GM19452 (cell line): ENCODE measurements around the gene PGBD4.
A peak's percentile ranks its signal among the peaks of the same experiment; 100 is the strongest.

Experiments
- ATAC-seq: cut with Tn5 transposase; IDR thresholded peaks from one replicate; pipeline ENCODE4 v1.9.1; 2021; ENCODE audit not compliant: unreplicated experiment

Gene PGBD4

GRCh38 chr15:34101366-34102174 is at the start of gene PGBD4, which contains the start of gene EMC7:
PGBD4 (plus strand) TSS chr15:34102083; CDS start chr15:34102532, 449 bp downstream.
EMC7 (minus strand) TSS chr15:34101862; CDS start chr15:34101839, 23 bp downstream.
- ATAC-seq, result peak; percentile 99

- ATAC-seq, result no peak
Observed at GRCh38 chr15:34054081-34054707, 47.7 kb upstream of the PGBD4 start.

DNA sequence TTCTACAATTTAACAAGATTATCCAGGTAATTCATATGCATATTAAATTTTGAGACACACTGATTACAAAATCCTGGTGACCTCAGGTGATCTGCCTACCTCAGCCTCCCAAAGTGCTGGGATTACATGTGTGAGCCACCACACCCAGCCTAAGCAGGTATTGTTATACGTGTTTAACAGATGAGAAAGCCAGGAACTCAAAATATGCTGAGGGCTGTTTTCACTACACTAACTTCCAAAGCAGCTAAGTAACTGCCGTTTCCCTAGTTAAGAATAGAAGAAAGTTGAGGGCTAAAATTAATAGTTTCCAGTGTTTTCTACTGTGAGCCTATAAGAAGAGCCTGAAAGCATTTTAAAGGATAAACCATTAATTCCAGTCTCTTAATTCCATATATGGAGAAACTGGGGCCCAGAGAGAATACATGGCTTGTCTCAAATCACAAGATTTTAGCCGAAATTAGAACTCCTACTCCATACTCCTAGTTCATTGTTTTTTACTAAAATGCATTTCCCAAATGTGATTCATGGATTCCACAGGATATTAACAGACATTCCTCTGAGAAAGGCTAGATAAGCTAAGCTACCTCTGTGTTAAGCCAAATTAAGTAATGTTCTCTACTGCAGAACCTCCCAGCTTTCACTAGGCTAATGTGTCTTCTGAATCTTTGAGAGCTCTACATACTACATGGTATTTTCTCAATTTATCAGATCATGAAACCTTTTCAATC is 45.9 kb upstream of the PGBD4 start:
- ATAC-seq, result no peak

DNA sequence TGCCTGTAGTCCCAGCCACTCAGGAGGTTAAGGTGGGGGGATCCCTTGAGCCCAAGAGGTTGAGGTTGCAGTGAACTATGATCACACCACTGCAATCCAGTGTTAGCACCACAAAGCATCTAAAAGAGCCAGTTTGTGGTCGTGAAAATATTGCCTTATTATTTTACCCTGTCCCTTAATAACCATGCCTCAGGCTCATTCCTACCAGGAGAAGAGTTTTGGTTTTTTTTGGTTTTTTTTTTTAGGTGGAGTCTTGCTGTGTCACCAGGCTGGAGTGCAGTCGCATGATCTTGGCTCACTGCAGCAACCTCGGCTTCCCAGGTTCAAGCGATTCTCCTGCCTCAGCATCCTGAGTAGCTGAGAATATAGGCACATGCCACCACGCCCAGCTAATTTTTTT is 45.0 kb upstream of the PGBD4 start:
- no peak for ATAC-seq

DNA sequence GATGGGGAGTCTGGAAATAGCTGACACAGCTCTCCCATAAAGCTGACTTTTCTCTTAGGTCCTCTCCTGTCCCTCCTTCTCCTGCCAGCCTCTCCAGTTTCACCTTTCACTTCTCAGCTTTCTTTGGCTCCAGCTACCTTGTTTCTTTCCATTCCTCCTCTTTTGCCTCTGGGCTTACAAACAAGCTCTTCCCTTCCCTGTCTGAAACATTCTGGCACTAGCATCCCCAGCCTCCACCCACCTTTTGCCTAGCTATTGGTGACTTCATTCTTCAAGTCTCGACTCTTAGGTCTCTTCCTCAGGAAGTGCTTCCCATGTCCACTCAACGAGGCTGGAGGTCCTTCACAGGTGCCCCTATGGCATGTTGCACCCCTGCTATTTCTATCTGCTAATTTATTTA is 42.4 kb upstream of the PGBD4 start:
- ATAC-seq, result no peak

DNA sequence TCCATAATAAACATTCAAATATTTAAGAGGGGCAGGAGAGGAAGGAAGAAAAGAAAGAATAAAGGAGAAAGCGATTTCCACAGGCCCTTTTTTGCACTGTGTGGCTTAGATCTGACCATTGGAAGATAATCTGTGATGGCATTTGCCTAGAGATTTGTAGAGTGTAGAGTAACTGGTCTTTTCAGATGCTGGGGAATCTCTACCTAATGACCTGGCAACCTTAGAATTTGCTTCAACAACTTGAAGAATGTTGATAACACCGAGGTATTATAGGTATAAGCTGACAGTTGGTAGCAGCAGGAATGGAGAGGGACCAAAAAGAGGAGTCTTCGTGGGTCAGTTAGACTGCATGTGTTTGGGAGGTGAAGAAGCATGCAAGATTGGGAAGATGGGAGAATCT is 41.9 kb upstream of the PGBD4 start:
- ATAC-seq, result no peak

DNA sequence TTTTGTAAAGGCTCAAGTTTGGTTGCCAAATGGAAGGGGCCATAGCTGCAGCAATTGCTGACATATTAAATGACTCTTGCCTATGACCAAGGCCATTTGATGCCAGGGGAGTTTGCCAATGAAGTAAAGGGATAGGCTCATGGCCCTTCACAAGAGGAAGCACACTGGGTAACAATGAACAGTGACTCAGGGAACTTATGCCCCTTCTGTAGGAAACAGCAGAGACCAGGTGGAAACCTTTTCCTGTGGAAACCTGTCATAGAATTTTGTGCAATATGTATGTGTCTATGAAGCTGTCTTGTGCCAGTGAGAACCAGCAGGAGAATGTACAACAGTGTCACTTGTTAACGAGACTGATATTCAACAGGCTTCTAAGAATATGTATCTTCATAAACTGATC is 37.4 kb upstream of the PGBD4 start:
- ATAC-seq, result no peak

- ATAC-seq, result no peak
Observed at GRCh38 chr15:34065261-34065660, 36.6 kb upstream of the PGBD4 start.

- no peak for ATAC-seq
Observed at GRCh38 chr15:34065941-34066340, 35.9 kb upstream of the PGBD4 start.

- ATAC-seq, result no peak
Observed at GRCh38 chr15:34070003-34070402, 31.9 kb upstream of the PGBD4 start.

DNA sequence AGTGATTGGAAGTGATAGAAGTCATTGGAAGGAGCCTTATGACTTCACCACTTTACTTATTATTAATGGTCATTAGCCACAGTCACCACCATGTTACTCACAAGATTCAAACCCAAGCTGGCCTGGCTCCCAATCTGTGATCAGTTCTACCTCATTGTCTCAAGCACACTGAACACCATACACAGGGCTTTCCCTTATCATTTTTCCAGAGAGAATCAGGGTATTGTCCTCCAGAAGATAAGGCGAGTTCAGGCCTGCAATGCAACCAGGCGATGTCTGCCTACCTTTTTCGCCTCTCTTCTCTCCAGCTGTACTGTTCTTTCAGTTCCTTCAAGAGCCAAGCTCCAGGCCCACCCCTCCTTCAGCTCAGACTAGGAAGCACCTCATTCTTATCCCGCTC is 25.1 kb upstream of the PGBD4 start:
- no peak for ATAC-seq

GRCh38 chr15:34078900-34079299 is 23.0 kb upstream of the PGBD4 start:
- no peak for ATAC-seq

DNA sequence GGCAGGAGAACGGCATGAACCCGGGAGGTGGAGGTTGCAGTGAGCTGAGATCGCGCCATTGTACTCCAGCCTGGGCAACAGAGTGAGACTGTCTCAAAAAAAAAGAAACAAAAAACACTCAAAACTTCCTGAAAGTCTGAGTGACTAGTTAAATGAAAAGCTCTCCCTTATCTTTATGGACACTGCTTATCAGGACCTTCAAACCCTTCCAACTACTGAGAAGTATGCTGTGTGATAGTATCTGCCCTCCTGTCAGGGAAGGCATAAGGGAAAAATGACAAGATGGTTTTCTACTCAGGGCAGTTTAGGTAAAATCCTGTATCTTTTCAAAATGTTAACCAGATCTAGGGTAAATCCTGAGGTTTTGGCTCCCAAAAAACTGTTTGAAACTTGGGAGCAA is 22.0 kb upstream of the PGBD4 start:
- ATAC-seq, result no peak

DNA sequence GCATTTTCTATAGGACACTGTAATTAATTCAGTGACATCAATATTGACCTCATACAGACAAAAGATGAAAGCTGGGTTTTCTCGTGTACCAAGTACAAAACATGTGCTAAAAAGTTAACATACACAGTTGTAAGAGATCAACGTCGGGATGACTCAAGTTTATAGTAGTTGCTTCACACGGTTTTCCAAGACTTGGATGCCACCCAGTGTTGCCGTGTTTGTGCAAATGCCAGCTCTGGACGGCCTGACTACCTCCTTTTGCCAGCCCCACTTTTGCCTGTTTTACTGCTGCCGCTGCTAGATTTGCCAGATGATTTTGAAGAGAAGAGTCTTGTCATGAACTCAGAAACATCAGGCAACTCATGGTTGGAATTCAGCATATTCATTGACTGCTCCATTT is 17.8 kb upstream of the PGBD4 start:
- ATAC-seq, result no peak

GRCh38 chr15:34085746-34086145 is 16.1 kb upstream of the PGBD4 start:
- no peak for ATAC-seq

DNA sequence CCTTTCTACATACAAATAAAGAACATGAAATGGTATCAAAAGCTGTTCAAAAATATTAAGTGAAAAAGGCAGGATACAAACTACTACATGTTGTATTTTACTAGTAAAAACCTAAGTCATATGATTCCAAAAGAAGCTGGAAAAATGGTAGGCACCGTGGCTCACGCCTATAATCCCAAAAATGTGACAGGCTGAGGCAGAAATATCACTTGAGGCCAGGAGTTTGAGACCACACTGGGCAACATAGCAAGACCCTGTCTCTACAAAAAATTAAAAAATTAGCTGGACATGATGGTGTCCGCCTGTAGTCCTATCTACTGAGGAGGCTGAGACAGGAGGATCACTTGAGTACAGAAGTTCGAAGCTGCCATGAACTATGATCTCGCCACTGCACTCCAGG is 2.0 kb upstream of the PGBD4 start:
- no peak for ATAC-seq

DNA sequence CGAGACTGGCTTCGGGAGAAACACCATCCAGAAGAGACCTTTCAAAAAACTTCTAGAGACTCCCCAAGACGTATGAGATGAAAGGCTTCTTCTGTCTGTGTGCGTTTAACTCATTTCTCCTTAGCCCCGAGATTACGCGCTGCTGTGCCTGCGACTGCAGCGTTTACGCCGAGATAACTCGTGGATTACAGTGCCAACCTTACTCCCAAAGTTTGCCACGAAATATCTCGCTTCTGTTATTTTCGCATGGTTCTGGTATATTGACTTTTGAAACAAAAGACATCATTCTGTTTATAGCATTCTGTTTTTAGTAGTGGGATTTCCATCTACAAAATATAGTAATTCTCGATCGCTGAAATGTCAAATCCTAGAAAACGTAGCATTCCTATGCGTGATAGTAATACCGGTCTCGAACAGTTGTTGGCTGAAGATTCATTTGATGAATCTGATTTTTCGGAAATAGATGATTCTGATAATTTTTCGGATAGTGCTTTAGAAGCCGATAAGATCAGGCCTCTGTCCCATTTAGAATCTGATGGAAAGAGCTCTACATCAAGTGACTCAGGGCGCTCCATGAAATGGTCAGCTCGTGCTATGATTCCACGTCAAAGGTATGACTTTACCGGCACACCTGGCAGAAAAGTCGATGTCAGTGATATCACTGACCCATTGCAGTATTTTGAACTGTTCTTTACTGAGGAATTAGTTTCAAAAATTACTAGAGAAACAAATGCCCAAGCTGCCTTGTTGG is 467 bp downstream of the PGBD4 start:
- no peak for ATAC-seq

DNA sequence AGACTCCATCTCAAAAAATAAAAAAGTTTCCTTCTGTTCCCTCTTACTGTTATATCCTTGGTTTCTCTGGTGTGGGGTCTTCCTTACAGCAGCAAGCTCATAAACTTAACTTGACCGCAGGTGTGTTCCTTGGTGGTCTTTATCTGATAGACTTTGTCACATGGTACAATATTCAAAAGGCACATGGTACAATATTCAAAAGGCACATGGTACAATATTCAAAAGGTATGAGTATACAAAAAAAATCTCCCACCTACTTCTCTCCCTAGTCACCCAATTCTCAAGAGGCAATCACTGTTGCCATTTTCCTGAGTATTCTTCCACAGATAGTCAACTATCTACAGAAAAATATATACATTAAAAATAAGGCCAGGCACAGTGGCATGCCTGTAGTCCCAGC is 4.5 kb downstream of the PGBD4 start:
- ATAC-seq, result no peak

GRCh38 chr15:34107315-34107714 is 5.4 kb downstream of the PGBD4 start:
- no peak for ATAC-seq

- ATAC-seq, result no peak
Observed at GRCh38 chr15:34109797-34110663, 8.1 kb downstream of the PGBD4 start.
